ENCODE measurements around the gene MISP. TPM values are rescaled to one million over a fixed set of nuclear protein-coding genes. Genes with fewer than 3 reads are reported as not detected.

Gene MISP
- total and polyA plus RNA-seq, 2 of the 4 experiments (the other 2 are of a cell fraction) = not detected

GRCh38 chr19:732148-733069 is 18.5 kb upstream of the MISP start:
- Histone ChIP-seq H2AFZ (replicated peaks; ENCODE audit: low read length, poor library complexity) (no peak overlapping the region), H2AK5ac (ENCODE audit: low read depth, low read length) (no peak overlapping the region), H3K23ac (ENCODE audit: low read depth, low read length) (no peak overlapping the region), H3K4ac (ENCODE audit: low read depth, low read length) (no peak overlapping the region), H3K4me3 (ENCODE audit: insufficient read depth, low read depth, low read length) (no peak overlapping the region), H3K14ac (replicated peaks; ENCODE audit: low read depth, low read length) (no peak overlapping the region), H2BK20ac (ENCODE audit: low read depth, low read length) (no peak overlapping the region), H3K18ac (ENCODE audit: low read depth, low read length) (no peak overlapping the region), H4K91ac (ENCODE audit: insufficient read depth, low read depth, low read length) (no peak overlapping the region), H3K27me3 (ENCODE audit: control insufficient read depth, insufficient read depth, low read length) (no peaks in the 10 kb centered on the region), H3K4me1 (ENCODE audit: control insufficient read depth, insufficient read depth, low read length) (no peaks in the 10 kb centered on the region), H2AK9ac (replicated peaks; ENCODE audit: low read depth, low read length, poor library complexity) (no peak overlapping the region), H2BK15ac (ENCODE audit: low read depth, low read length) (no peak overlapping the region), H3K9me1 (ENCODE audit: insufficient read depth, low read length) (no peaks in the 10 kb centered on the region), H3K36me3 (ENCODE audit: control insufficient read depth, insufficient read depth, low read length) (peaks cover 8% of the 10 kb centered on the region), H3K9ac (ENCODE audit: low read depth, low read length) (no peak overlapping the region), H4K8ac (ENCODE audit: low read depth in 2 of 2, low read length in 2 of 2) (no peak overlapping the region), H3K79me1 (ENCODE audit: low read depth in 1 of 2, low read length in 2 of 2) (no peaks in the 10 kb centered on the region), H3K9me3 (ENCODE audit: control insufficient read depth, insufficient read depth, low read length) (no peaks in the 10 kb centered on the region), H3K4me2 (ENCODE audit: low read depth, low read length) (no peak overlapping the region), H4K5ac (ENCODE audit: low read depth, low read length) (no peak overlapping the region), H4K20me1 (ENCODE audit: insufficient read depth, low read length) (no peaks in the 10 kb centered on the region), H2BK120ac (ENCODE audit: low read depth, low read length) (no peak overlapping the region), H3K56ac (ENCODE audit: extremely low read depth, insufficient read depth, low read length) (no peak overlapping the region), H3K27ac (ENCODE audit: insufficient read depth, low read length) (no peak overlapping the region), H2BK5ac (ENCODE audit: low read depth, low read length, poor library complexity, severe bottlenecking) (no peak overlapping the region)
- TF ChIP-seq CHD1 (IDR thresholded peaks at IDR 0.05; ENCODE audit: low read depth, low read length) (no peak), RFX5 (IDR thresholded peaks at IDR 0.05; ENCODE audit: low read depth, low read length) (no peak), CEBPB (IDR thresholded peaks at IDR 0.05; ENCODE audit: low read depth, low read length) (no peak), FOS (IDR thresholded peaks at IDR 0.05; ENCODE audit: low read depth, low read length) (no peak), MAZ (IDR thresholded peaks at IDR 0.05; ENCODE audit: borderline replicate concordance, low read depth, low read length) (no peak), SMC3 (IDR thresholded peaks at IDR 0.05; ENCODE audit: low read depth, low read length) (no peak), NFE2L2 (IDR thresholded peaks at IDR 0.05; ENCODE audit: low read depth, low read length) (no peak), MAFK (IDR thresholded peaks at IDR 0.05; ENCODE audit: low read depth, low read length) (no peak), RCOR1 (IDR thresholded peaks at IDR 0.05; ENCODE audit: insufficient replicate concordance, low read length) (no peak)
- TF ChIP-seq, protein P1, sequence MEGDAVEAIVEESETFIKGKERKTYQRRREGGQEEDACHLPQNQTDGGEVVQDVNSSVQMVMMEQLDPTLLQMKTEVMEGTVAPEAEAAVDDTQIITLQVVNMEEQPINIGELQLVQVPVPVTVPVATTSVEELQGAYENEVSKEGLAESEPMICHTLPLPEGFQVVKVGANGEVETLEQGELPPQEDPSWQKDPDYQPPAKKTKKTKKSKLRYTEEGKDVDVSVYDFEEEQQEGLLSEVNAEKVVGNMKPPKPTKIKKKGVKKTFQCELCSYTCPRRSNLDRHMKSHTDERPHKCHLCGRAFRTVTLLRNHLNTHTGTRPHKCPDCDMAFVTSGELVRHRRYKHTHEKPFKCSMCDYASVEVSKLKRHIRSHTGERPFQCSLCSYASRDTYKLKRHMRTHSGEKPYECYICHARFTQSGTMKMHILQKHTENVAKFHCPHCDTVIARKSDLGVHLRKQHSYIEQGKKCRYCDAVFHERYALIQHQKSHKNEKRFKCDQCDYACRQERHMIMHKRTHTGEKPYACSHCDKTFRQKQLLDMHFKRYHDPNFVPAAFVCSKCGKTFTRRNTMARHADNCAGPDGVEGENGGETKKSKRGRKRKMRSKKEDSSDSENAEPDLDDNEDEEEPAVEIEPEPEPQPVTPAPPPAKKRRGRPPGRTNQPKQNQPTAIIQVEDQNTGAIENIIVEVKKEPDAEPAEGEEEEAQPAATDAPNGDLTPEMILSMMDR (conservative IDR thresholded peaks at IDR 0.05; ENCODE audit: low read depth, low read length) = no peak
- intact Hi-C loops (cut with micrococcal nuclease) (no loop called here), in situ Hi-C loops (cut with MboI; ENCODE audit: low sequenced_read_pairs) (loop anchor here (5.0 kb wide), 2 partner anchors 65 to 145 kb away; partner anchors contain the start of gene HCN2), dilution Hi-C loops (cut with HindIII; ENCODE audit: low sequenced_read_pairs, unreplicated experiment) (no loop called here)
- ChIA-PET POLR2A (ENCODE audit: unreplicated experiment) (no interaction called here), CTCF (interaction anchor here (0.6 to 0.8 kb wide), 2 partner anchors 33 to 191 kb away, joined by 3 to 10 read pairs; no protein-coding TSS in a partner anchor)
- no peak for ATAC-seq (ENCODE audit: low read depth)
- WGBS, 2 experiments (ENCODE audit: extremely low coverage in 2 of 2, insufficient read length in 1 of 2) = 69% methylated on average over 11 of the region's 24 CpGs; no CpG with 5 or more reads in 1 of the 2 experiments
- BruUV-seq (replicated peaks) = no TSS peak
- DNase-seq = no peak
